ENCODE results near the gene DOP1B.

DNA sequence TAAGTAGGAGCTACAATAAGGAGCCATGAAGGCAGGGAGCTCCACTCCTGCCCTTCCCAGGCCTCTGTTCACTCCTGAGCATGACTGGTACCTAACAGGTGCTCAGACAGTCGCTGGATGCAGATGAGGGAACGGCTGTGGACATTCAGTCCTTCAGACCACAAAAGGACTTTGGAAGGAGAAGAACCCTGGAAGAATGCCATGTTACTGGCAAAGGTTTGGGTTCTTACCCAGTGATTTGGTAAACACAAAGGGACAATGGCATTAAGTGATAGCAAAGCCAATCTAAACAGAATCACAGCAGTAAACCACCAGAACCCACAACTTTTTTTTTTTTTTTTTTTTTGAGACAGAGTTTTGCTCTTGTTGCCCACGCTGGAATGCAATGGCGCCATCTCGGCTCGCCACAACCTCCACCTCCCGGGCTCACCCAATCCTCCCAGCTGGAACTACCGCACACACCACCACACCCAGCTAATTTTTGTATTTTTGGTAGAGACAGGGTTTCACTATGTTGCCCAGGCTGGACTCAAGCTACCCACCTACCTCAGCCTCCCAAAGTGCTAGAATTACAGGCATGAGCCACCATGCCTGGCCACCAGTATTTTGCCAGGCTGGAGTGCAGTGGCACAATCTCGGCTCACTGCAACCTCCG is 29.2 kb upstream of the DOP1B start:
- TF ChIP-seq, protein P1, sequence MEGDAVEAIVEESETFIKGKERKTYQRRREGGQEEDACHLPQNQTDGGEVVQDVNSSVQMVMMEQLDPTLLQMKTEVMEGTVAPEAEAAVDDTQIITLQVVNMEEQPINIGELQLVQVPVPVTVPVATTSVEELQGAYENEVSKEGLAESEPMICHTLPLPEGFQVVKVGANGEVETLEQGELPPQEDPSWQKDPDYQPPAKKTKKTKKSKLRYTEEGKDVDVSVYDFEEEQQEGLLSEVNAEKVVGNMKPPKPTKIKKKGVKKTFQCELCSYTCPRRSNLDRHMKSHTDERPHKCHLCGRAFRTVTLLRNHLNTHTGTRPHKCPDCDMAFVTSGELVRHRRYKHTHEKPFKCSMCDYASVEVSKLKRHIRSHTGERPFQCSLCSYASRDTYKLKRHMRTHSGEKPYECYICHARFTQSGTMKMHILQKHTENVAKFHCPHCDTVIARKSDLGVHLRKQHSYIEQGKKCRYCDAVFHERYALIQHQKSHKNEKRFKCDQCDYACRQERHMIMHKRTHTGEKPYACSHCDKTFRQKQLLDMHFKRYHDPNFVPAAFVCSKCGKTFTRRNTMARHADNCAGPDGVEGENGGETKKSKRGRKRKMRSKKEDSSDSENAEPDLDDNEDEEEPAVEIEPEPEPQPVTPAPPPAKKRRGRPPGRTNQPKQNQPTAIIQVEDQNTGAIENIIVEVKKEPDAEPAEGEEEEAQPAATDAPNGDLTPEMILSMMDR (IDR thresholded peaks at IDR 0.05) = no peak
- TF ChIP-seq POLR2A (IDR thresholded peaks at IDR 0.05) = no peak

Data from lower leg skin (tissue), 3 donors.